GM18499 (cell line): ENCODE data around the gene NAA80.

ENCODE experiments used
- ATAC-seq: cut with Tn5 transposase; IDR thresholded peaks from one replicate; pipeline ENCODE4 v1.9.1; 2021; ENCODE audit warnings: moderate number of reproducible peaks; ENCODE audit not compliant: insufficient read depth, unreplicated experiment

The NAA80 gene

DNA sequence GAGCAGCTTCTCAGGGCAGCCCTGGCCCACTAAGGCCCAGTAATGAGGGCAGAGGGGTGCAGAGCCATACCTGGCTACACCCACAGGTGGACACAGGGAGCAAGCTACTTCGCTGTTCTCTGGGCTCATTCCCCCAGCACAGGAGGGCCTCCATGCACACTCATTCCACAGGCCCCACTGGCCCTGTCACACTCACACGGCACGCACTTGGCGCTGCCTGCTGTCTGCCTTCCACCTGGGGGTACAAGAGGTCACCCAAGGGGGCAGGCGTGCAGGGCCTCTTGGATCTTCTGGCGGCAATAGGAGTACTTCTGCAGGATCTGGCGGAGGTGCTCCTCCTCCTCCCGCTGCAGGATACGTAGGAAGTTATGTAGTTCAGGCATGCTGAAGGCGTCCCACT lies 31.1 kb upstream of the NAA80 start:
- ATAC-seq = no peak

DNA sequence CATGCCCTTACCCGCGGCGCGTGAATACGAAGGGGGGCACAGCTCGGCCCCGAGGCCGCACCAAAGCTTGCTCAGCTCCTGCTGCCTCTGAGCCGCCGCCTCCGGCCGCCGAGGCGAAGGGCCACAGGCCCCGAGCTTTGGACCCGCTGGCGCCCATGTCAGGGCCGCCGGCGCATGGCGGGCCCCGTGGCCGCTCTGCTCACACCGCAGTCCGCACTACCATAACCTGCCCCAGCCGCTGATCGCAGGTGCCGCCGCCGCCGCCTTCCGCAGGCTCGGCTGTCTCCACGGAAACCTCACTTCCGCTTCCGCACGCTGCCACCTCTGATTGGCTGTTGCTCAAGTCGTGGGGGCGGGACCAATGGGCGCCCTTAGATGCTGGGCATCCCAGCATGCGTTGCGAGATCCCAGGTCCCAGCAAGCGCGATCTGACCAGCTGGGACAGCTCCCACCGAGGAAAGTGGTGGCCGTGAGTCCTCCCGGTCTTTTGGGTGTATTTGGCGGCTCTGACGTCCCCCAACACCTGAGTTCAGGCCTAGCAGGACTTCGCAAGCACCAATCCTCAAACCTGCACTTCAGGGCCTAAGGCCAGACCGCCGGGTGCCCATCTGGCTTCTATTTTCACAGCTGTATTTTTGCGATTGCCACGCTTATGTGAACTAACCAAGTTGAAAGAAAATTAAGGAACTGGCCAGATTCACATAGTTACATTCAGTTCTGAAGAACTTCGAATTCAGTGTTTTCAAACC lies 28.9 kb upstream of the NAA80 start, which contains the start of gene TUSC2:
Gene TUSC2, minus strand, starts transcription at position 281 of the 749 bp plus-strand sequence. Its CDS starts 124 bp downstream, at position 157.
- no peak for ATAC-seq

- no peak for ATAC-seq
Observed at GRCh38 chr3:50327129-50327528, 27.9 kb upstream of the NAA80 start.

DNA sequence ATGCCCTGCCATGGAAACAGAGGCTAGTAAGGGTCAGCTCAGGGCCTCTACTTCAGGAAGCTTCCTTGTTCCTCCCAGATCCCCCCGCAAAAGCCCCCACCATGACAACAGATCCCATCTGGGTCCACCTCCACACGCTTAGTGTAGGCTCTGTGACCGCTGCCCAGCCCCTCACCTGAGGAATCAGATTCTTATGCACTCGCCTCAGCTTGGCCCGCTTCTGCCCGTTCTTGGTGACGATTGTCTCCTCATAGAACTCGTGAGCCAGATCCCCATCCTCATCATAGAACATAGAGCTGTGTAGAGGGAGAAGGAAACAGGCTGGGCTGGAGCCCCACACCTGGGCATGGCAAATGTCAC lies 27.0 kb upstream of the NAA80 start:
- ATAC-seq = no peak

DNA sequence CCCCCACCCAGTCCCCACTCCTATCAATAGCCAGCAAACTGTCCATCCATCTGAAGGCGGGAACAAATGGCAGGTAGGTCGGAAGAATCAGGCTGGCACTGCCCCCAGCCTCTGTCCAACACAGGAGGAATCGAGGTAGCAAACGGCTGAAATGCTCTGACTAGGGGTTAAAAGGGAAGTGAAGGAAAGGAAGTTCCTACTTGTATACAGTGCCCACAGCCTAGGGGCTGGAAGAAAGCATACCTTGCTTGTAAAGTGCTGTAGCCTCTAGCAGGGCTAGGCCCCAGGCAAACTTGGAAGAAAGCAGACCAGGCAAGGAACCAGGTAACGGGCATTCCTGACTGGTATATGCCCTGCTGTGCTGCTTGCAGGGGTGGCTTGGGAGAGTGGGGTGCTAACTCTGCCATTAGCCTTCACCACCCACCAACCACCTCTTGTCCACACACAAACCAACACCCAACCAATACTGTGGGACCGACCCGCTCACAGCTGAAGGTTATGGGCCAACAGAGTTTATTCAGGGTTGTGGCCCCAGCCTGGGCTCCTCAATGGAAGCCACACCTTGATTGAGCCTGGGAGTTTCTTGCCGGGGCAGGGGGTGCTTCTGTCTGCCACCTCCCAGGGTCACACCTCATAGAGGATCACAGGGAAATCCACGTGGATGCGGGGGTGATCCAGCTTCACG lies 26.4 kb upstream of the NAA80 start:
- ATAC-seq = no peak

DNA sequence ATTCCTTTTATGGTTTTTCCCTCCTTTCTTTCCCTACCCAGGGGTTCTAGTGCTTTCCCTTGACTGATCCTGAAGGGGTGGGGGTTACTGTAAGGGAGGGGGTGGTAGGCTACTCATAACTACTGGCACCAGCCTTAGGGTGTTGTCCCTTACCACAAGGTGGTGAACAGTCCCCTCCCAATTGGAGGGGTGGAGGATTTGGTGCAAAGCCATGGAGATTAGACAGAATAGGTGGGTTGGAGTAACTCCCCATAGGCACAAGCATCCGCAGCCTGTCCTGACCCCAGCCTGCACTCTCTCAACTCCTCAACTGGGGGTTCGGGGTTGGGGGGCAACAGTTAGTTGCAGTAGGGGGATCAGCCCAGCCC lies 25.9 kb upstream of the NAA80 start:
- ATAC-seq = no peak

- ATAC-seq = no peak
Observed at GRCh38 chr3:50324351-50325112, 25.3 kb upstream of the NAA80 start.

- no peak for ATAC-seq
Observed at GRCh38 chr3:50323614-50324199, 24.5 kb upstream of the NAA80 start.

DNA sequence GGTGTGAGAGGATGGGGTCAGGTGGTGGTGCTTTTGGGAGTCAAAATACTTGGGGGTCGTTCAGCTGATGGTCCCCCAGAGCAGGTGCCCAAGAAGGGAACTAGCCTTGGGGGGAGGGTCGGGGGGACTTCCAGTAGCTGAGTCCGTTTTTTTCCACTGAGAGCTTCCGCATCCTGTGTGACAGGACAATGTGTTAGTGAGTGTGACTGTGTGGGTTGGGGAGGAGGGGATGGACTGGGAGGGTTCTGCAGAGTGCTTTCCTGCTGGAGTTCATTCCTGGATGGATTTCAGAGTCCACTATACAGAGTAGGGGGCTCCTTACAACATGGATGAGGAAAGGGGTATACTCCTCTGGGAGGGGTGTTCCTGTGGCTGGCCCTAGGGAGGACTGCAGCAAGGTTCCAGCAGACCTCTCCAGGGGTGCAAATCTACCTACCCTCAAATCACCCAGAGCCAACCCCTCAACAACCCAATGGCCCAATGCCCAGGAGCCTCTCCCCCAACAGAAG lies 23.9 kb upstream of the NAA80 start:
- no peak for ATAC-seq

DNA sequence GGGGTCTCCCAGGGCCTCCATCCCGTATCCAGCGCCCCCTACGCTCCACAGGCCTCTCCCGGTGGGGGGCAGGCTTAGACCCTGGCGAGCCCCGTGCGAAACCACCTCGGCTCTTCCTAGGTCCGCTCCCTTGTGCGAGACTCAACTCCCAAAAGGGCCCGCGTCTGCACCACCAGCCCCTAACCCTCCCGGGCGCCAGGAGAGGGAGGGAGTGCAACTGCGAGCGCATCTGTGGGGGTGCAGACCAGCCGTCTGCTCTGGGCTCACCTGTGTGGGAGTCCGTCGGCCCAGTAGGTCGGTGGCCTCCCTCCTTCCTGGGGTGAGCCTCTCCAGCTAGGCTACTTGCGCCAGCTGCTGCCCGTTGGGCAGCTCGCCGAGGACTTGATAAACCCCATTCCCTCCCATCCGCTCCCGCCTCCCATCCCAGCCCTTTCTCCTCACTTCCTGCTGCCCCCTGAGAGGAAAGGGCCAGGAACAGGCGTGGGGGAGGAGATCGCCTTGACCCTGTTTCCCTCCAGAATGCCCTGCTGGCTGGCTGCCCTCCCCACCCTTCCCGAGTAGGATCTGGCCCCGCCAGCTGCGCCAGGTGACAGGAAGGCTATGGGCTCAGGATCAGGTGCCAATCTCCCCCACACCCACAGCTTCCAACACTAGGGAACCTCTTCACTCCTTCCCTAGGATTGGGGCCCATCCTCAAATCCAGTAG lies 23.3 kb upstream of the NAA80 start, which contains the start of gene HYAL2:
Gene HYAL2, minus strand, starts transcription at position 360 of the 706 bp plus-strand sequence. CDS start 2,256 bp downstream, outside the sequence.
- ATAC-seq = no peak

- no peak for ATAC-seq
Observed at GRCh38 chr3:50322115-50322385, 22.8 kb upstream of the NAA80 start.

- no peak for ATAC-seq
Observed at GRCh38 chr3:50321336-50322114, 22.3 kb upstream of the NAA80 start.

DNA sequence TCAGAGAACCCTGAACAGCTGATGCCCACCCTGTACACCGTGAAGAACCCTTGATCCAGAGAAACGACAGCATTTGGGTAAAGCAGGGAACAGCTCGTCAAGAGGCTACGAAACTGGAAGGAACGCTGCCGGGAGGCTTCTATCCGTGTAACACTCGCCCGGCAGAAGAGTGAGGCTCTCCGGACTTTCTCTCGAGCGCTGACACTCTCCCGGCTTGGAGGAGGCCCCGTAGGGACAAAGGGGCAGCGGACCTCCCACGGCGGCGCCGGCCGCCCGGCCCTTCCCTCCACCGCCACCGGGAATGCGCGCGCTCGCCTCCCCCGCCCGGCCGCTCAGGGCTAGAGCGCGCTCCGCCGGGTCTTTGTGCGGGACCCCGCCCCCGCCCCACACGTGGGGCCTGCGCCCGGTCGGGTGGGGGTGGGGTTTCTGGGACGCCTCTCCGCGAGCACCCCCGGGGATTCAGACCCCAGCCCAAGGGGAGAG lies 21.7 kb upstream of the NAA80 start:
- no peak for ATAC-seq

DNA sequence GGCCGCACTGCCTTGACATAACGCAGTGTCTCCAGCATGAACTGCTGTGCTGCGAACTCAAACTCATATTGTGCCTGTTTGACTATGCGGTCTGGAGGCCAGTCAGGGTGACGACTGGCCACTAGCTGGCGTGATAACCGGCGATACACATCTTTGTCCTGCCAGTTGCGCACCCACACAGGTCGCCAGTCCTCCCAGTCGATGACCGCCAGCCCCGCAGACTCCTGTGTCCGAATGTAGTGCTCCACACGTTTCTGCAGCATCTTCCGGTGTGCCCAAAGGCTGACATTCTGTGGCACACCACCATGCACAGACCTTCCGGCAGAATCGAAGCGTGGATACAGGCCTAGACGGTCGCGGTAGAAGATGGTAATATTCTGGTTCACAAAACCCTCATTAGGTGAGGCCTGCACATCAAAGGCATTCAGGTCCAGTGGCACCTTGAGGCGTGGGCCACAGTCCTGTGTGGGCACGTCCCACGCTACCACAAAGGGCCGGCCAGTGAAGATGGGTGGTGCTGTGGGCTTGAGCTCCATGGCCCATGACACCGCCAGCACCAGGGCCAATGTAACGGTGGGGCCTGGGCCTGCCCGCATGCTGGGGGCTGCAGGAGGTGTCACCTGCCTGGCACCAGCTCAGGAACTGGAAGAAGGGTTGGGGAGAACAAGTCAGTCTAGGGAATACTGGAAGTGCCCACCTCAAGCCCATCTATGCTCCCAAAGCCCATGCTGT lies 20.9 kb upstream of the NAA80 start:
- ATAC-seq = no peak

DNA sequence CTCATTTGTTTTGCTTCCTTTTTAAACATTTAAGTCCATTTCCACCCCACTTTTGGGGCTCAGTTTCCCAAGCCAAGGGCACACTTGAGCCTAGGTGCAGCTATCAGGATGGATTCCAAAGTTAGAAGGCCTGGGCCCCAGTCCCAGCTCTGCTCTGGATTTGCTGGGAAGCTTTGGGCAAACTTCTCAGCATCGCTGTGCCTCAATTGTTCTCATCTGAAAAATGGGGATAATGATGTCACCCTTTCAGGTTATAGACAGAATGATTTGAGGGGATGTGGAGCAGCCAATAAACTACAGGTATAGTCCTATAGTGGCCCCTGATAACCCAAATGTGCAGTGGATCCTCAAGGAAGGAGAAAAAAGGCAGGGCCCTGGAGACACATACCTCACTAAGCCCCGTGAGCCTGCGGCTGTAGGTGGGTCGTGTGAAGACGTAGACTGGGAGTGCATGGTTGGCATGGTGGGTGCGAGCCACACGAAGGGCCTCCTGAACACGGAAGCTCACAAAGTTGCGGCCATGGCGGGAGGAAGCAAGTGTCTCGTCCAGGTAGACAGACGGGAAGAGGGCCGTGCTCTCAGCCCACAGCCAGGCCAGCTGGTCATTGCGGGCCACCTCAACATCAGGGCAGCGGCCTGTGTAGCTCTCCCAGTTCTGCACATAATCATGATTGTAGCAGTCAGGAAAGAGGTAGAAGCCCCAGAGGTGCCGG lies 20.1 kb upstream of the NAA80 start:
- ATAC-seq = no peak

- no peak for ATAC-seq
Observed at GRCh38 chr3:50318615-50319014, 19.4 kb upstream of the NAA80 start.

DNA sequence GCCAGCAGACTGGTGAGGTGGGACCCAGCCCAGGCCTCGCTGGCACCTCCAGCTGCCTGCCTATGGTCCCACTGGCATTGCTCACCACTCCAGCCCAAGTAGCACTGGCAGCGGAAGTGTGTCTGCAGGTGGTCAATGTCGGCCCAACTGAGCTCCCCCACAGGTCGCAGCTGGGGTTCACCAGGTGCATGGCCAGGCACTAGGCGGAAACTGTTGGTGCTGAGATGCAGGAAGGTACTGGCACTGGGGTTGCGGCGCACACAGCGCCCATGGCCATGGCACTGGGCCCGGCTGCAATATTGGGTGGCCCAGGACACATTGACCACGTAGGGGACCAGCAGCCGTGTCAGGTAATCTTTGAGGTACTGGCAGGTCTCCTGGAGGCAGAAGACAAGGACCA lies 19.0 kb upstream of the NAA80 start:
- no peak for ATAC-seq

GRCh38 chr3:50317300-50317699 lies 18.1 kb upstream of the NAA80 start:
- ATAC-seq = no peak
